ENCODE results near the gene GPR37L1. TPM values are rescaled to one million over a fixed set of nuclear protein-coding genes. Genes with fewer than 3 reads are reported as not detected.
"Not testable (repeated sequence)": the region's sequence is repeated elsewhere in the genome, so short reads cannot be mapped to it uniquely, and the experiment has no call there.

GPR37L1 gene
- total RNA-seq, 1 donor from 2014 or later = 0.09 TPM

DNA sequence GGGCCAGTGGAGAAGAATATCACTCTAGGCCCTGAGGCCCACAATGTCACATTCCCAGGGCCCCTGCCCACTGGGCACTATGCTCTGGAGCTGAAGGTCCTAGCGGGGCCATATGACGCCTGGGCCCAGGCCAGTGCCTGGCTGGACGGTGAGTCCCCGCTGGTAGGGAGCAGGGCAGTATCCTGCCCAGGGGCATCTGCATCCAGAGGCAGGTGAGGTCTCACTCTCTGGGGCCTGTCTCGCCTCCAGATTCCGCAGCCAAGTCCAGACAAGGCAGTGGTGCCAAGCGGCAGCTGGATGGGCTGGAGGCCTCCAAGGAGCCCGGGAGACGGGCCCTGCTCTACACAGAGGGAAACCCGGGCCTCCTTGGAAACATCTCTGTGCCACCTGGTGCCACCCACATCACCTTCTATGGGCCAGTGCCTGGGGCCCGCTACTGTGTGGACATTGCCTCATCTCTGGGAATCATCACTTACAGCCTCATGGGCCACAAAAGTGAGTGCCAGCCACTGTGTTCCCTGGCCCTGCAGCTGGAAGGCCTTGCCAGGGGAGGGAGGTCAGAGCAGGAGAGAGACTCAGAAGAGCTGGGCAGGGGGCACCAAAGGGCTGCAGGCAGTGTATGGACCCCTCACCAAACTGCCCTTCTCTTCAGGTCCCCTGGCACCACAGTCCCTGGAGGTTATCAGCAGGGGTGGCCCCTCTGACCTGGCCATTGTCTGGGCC is 48.7 kb downstream of the GPR37L1 start:
- Mint-ChIP-seq H3K9me3 (no peaks in the 10 kb centered on the region), H3K4me3 (no peak overlapping the region), H3K36me3 (no peaks in the 10 kb centered on the region), H3K27ac (no peak overlapping the region), H3K4me1 (peaks cover 20% of the 10 kb centered on the region), H3K27me3 (ENCODE audit: low read depth) (no peaks in the 10 kb centered on the region)
- TF ChIP-seq, protein P1, sequence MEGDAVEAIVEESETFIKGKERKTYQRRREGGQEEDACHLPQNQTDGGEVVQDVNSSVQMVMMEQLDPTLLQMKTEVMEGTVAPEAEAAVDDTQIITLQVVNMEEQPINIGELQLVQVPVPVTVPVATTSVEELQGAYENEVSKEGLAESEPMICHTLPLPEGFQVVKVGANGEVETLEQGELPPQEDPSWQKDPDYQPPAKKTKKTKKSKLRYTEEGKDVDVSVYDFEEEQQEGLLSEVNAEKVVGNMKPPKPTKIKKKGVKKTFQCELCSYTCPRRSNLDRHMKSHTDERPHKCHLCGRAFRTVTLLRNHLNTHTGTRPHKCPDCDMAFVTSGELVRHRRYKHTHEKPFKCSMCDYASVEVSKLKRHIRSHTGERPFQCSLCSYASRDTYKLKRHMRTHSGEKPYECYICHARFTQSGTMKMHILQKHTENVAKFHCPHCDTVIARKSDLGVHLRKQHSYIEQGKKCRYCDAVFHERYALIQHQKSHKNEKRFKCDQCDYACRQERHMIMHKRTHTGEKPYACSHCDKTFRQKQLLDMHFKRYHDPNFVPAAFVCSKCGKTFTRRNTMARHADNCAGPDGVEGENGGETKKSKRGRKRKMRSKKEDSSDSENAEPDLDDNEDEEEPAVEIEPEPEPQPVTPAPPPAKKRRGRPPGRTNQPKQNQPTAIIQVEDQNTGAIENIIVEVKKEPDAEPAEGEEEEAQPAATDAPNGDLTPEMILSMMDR (IDR thresholded peaks at IDR 0.05; ENCODE audit: unreplicated experiment) = no peak
- no peak for DNase-seq (ENCODE audit: low spot score in 2 of 2, unreplicated experiment in 2 of 2)

DNA sequence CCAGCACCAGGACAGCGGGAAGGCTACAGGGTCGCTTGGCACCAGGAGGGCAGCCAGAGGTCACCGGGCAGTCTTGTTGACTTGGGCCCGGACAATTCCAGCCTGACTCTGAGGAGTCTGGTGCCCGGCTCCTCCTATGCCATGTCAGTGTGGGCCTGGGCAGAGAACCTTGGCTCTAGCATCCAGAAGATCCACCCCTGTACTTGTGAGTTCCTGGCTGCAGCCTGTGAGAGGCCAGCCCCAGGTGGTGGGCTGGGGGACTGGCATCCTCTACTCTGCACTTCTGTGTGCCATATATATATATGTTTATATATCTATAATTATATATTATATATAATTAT is 49.3 kb downstream of the GPR37L1 start:
- no peaks in the 10 kb centered on the region for H3K9me3 Mint-ChIP-seq
- H3K36me3 Mint-ChIP-seq = no peaks in the 10 kb centered on the region
- H3K27me3 Mint-ChIP-seq (ENCODE audit: low read depth) = no peaks in the 10 kb centered on the region

GRCh38 chr1:202173993-202174392 is 51.3 kb downstream of the GPR37L1 start:
- no peaks in the 10 kb centered on the region for H3K4me1 Mint-ChIP-seq
- DNase-seq (ENCODE audit: low spot score in 2 of 2, unreplicated experiment in 2 of 2) = no peak
- H3K4me3 Mint-ChIP-seq = no peak overlapping the region
- H3K36me3 Mint-ChIP-seq = no peaks in the 10 kb centered on the region
- H3K27ac Mint-ChIP-seq = no peak overlapping the region
- H3K9me3 Mint-ChIP-seq = no peaks in the 10 kb centered on the region
- H3K27me3 Mint-ChIP-seq (ENCODE audit: low read depth) = no peaks in the 10 kb centered on the region
- TF ChIP-seq, protein P1 (IDR thresholded peaks at IDR 0.05; ENCODE audit: unreplicated experiment) = no peak

More for the DNA sequence above, 49.3 kb downstream of the GPR37L1 start:
- Mint-ChIP-seq H3K4me1 (peaks cover 15% of the 10 kb centered on the region), H3K4me3 (no peak overlapping the region), H3K27ac (no peak overlapping the region)
- TF ChIP-seq, protein P1 (IDR thresholded peaks at IDR 0.05; ENCODE audit: unreplicated experiment) = no peak
- no peak for DNase-seq (ENCODE audit: low spot score in 2 of 2, unreplicated experiment in 2 of 2)

- Mint-ChIP-seq H3K9me3 (no peaks in the 10 kb centered on the region), H3K36me3 (no peaks in the 10 kb centered on the region), H3K4me3 (no peak overlapping the region), H3K4me1 (no peaks in the 10 kb centered on the region), H3K27ac (no peak overlapping the region), H3K27me3 (ENCODE audit: low read depth) (no peaks in the 10 kb centered on the region)
- TF ChIP-seq, protein P1 (IDR thresholded peaks at IDR 0.05; ENCODE audit: unreplicated experiment) = no peak
- DNase-seq (ENCODE audit: low spot score in 2 of 2, unreplicated experiment in 2 of 2) = no peak
These were observed 54.5 kb downstream of the GPR37L1 start for GRCh38 chr1:202176949-202177927.

- H3K27ac Mint-ChIP-seq = no peak overlapping the region
- peaks cover 9% of the 10 kb centered on the region for H3K27me3 Mint-ChIP-seq (ENCODE audit: low read depth)
- TF ChIP-seq, protein P1 (IDR thresholded peaks at IDR 0.05; ENCODE audit: unreplicated experiment) = no peak
- H3K36me3 Mint-ChIP-seq = no peaks in the 10 kb centered on the region
- DNase-seq (ENCODE audit: low spot score in 2 of 2, unreplicated experiment in 2 of 2) = no peak
- H3K4me3 Mint-ChIP-seq = no peak overlapping the region
- H3K9me3 Mint-ChIP-seq = no peaks in the 10 kb centered on the region
- peaks cover 5% of the 10 kb centered on the region for H3K4me1 Mint-ChIP-seq
These were observed 57.4 kb downstream of the GPR37L1 start for GRCh38 chr1:202179828-202180750.

DNA sequence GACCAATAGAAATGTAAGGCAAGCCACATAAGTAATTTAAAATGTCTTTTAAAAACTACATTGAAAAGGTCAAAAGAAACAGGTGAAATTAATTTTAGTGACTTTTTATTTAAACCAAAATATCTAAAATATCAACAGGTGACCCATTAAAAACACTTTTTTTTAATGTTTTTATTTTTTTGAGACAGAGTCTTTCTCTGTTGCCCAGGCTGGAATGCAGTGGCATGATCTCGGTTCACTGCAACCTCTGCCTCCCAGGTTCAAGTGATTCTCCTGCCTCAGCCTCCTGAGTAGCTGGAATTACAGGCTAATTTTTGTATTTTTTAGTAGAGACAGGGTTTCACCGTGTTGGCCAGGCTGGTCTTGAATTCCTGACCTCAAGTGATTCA is 58.0 kb downstream of the GPR37L1 start:
- H3K4me1 Mint-ChIP-seq; H3K9me3 Mint-ChIP-seq; H3K27me3 Mint-ChIP-seq (ENCODE audit: low read depth); H3K36me3 Mint-ChIP-seq; DNase-seq (ENCODE audit: low spot score in 2 of 2, unreplicated experiment in 2 of 2); H3K27ac Mint-ChIP-seq; H3K4me3 Mint-ChIP-seq: not testable (repeated sequence)
